GM12878 (cell line): ENCODE measurements around the gene ACADS. TPM values are rescaled to one million over a fixed set of nuclear protein-coding genes. Genes with fewer than 3 reads are reported as not detected.

Experiments used
- ATAC-seq: fragments of 200-7000 bp; cut with Tn5 transposase; 3 replicates; pipeline ENCODE4 v1.9.1; 2020; ENCODE audit warnings: mild to moderate bottlenecking, moderate library complexity
- BruUV-seq: library from RNA; stranded (reverse); fragments of 400-500 nt; replicated peaks from 2 replicates; lab custom pipeline; 2021; lab: Mats Ljungman, UMichigan
- CTCF ChIA-PET: fragments of 300-600 bp; sonication (Branson Sonifier 250); formaldehyde crosslinking; extraction: SDS; loops from one replicate; lab custom pipeline; 2021; ENCODE audit warnings: inconsistent platforms; lab: Yijun Ruan, JAX
- POLR2A ChIA-PET: fragments of 350-600 bp; formaldehyde crosslinking; extraction: SDS; loops from one replicate; lab custom pipeline; 2021; ENCODE audit warnings: inconsistent platforms; lab: Charles Lee
- RAD21 ChIA-PET: fragments of 300-600 bp; sonication (Branson Sonifier 250); formaldehyde crosslinking; loops from one replicate; lab custom pipeline; 2023; ENCODE audit warnings: antibody characterized with exemption; ENCODE audit not compliant: unreplicated experiment; lab: Charles Lee
- SMC1A ChIA-PET: fragments of 300-600 bp; sonication (Branson Sonifier 250); formaldehyde crosslinking; loops from one replicate; lab custom pipeline; 2023; ENCODE audit not compliant: unreplicated experiment, uncharacterized antibody; lab: Charles Lee
- DNase-seq: peaks from one replicate; pipeline ENCODE4 v3.0.0-alpha.2; 2011; ENCODE audit warnings: low read depth, low spot score
- FAIRE-seq: peaks from 3 replicates; lab custom pipeline; 2011; peaks lifted over from hg19 to GRCh38; lab: Jason Lieb, UNC
- H2AFZ ChIP-seq: 2 replicates; pipeline ENCODE4 v1.6.0; 2011; ENCODE audit warnings: low read depth, low read length, control low read depth; ENCODE audit not compliant: control insufficient read depth
- H3K27ac ChIP-seq: 2 replicates; pipeline ENCODE4 v1.5.1; 2011; ENCODE audit warnings: control low read depth; ENCODE audit not compliant: control insufficient read depth, insufficient read depth
- H3K27me3 ChIP-seq, 2 experiments: replicated peaks in 1 of 2; 2 replicates each; pipeline versions ENCODE4 v1.6.0 to v1.6.1; 2011; ENCODE audit warnings: low read length in 1 of 2; ENCODE audit not compliant: control insufficient read depth in 2 of 2, insufficient read depth in 2 of 2
- H3K36me3 ChIP-seq, 2 experiments: 2 replicates each; pipeline ENCODE4 v1.5.1; 2011; ENCODE audit warnings: low read length in 1 of 2; ENCODE audit not compliant: control insufficient read depth in 2 of 2, insufficient read depth in 2 of 2
- H3K4me1 ChIP-seq: 2 replicates; pipeline ENCODE4 v1.6.1; 2011; ENCODE audit warnings: mild to moderate bottlenecking, low read length, moderate library complexity, mixed read lengths; ENCODE audit not compliant: control insufficient read depth, insufficient read depth
- H3K4me2 ChIP-seq: 2 replicates; pipeline ENCODE4 v1.6.0; 2011; ENCODE audit warnings: control low read depth; ENCODE audit not compliant: control insufficient read depth, insufficient read depth
- H3K4me3 ChIP-seq: fragments of 200-600 bp; sonication (generic); 2 replicates; pipeline ENCODE4 v1.5.1; 2016
- H3K79me2 ChIP-seq: 2 replicates; pipeline ENCODE4 v1.6.0; 2011; ENCODE audit warnings: low read length; ENCODE audit not compliant: control insufficient read depth, insufficient read depth
- H3K9ac ChIP-seq: 2 replicates; pipeline ENCODE4 v1.8.0; 2011; ENCODE audit warnings: low read length, control low read depth, mixed read lengths; ENCODE audit not compliant: control insufficient read depth, insufficient read depth
- H3K9me3 ChIP-seq: replicated peaks from 3 replicates; pipeline ENCODE4 v1.5.1; 2011; ENCODE audit warnings: mild to moderate bottlenecking, low read length; ENCODE audit not compliant: control insufficient read depth, insufficient read depth
- H4K20me1 ChIP-seq: 2 replicates; pipeline ENCODE4 v1.6.0; 2011; ENCODE audit not compliant: control insufficient read depth, insufficient read depth
- ATF2 ChIP-seq: IDR thresholded peaks from 2 replicates; pipeline ENCODE4 v1.6.1; 2012; ENCODE audit warnings: low read length, inconsistent platforms
- CBFB ChIP-seq: IDR thresholded peaks from 2 replicates; pipeline ENCODE4 v1.6.1; 2016; ENCODE audit warnings: antibody characterized with exemption, low read depth
- IRF4 ChIP-seq: IDR thresholded peaks from 2 replicates; pipeline ENCODE4 v1.6.1; 2011; ENCODE audit warnings: low read depth, low read length
- MEF2A ChIP-seq: IDR thresholded peaks from 2 replicates; pipeline ENCODE4 v1.6.1; 2011; ENCODE audit warnings: low read depth, mild to moderate bottlenecking, low read length, moderate library complexity; ENCODE audit not compliant: insufficient read depth
- MXI1 ChIP-seq: fragments of 150-350 bp; IDR thresholded peaks from 2 replicates; pipeline ENCODE4 v1.6.1; 2011; ENCODE audit warnings: low read depth, mild to moderate bottlenecking, inconsistent platforms, low read length, improper control_type of control experiment
- NFYA ChIP-seq: IDR thresholded peaks from 2 replicates; pipeline ENCODE4 v1.6.1; 2011; ENCODE audit warnings: low read depth, mild to moderate bottlenecking, low read length, improper control_type of control experiment, borderline replicate concordance
- POLR2AphosphoS2 ChIP-seq: IDR thresholded peaks from 2 replicates; pipeline ENCODE4 v1.6.1; 2011; ENCODE audit warnings: low read depth, mild to moderate bottlenecking, low read length, improper control_type of control experiment, moderate library complexity
- RAD21 ChIP-seq: IDR thresholded peaks from 2 replicates; pipeline ENCODE4 v1.6.1; 2011; ENCODE audit warnings: mild to moderate bottlenecking, low read depth, low read length, moderate library complexity; ENCODE audit not compliant: insufficient read depth
- RBBP5 ChIP-seq: fragments of 200-600 bp; sonication (generic); conservative IDR thresholded peaks from 2 replicates; pipeline ENCODE4 v1.6.1; 2016
- TCF12 ChIP-seq: IDR thresholded peaks from 2 replicates; pipeline ENCODE4 v1.6.1; 2011; ENCODE audit warnings: low read depth, mild to moderate bottlenecking, low read length
- TCF3 ChIP-seq: IDR thresholded peaks from 2 replicates; pipeline ENCODE4 v1.6.1; 2012; ENCODE audit warnings: low read depth, mild to moderate bottlenecking, low read length, borderline replicate concordance; ENCODE audit not compliant: insufficient read depth
- ZNF274 ChIP-seq: IDR thresholded peaks from one replicate; pipeline ENCODE4 v1.8.0; 2011; ENCODE audit not compliant: insufficient read length, insufficient read depth
- ZNF384 ChIP-seq: IDR thresholded peaks from 2 replicates; pipeline ENCODE4 v1.6.1; 2012; ENCODE audit warnings: low read depth, mild to moderate bottlenecking, low read length, improper control_type of control experiment, borderline replicate concordance
- WGBS: methylation state at CpG from one replicate; pipeline ENCODE4 v1.1.6; 2016; ENCODE audit warnings: low lambda C conversion rate; ENCODE audit not compliant: insufficient replicate concordance, insufficient coverage; ENCODE audit errors: missing lambda C conversion rate; 5-methylcytosine and 5-hydroxymethylcytosine counted together
- in situ Hi-C: fragments of 300-500 bp; cut with MboI; formaldehyde crosslinking; loops from 9 replicates; pipeline ENCODE4 v1.14.3; 2018; ENCODE audit warnings: mixed read lengths
- intact Hi-C: fragments of 100-400 bp; cut with micrococcal nuclease; formaldehyde crosslinking; loops from one replicate; pipeline ENCODE4 v1.14.2; 2022; ENCODE audit not compliant: unreplicated experiment
- polyA plus RNA-seq, 11 experiments: library from polyadenylated mRNA; depleted of rRNA in 4 of 11; unstranded in 6 of 11; stranded (reverse) in 5 of 11; fragments of >200 nt; fragmentation: Nextera tagmentation in 4 of 11; fragmentation: Illumina TruSeq in 1 of 11; extraction: Ambion mirVana in 4 of 11; extraction: Trizol in 1 of 11; gene quantifications; 1 replicate in 1 of 11; 2 replicates in 10 of 11; pipeline versions ENCODE4 v1.2.1 to v1.2.3, GENCODE V29; 2011 to 2016; ENCODE audit warnings: inconsistent platforms in 2 of 11, missing spikeins in 2 of 11, low read depth in 1 of 11
- total RNA-seq, 4 experiments: library from RNA; depleted of rRNA in 3 of 4; stranded (reverse); fragments of >200 nt in 3 of 4; fragmentation: Illumina TruSeq in 1 of 4; extraction: Trizol in 1 of 4; gene quantifications; 2 replicates each; pipeline versions ENCODE4 v1.2.1 to v1.2.3, GENCODE V29; 2013 to 2021
- TF ChIP-seq, protein P1 (sequence below): IDR thresholded peaks from 2 replicates; pipeline ENCODE4 v1.6.1; 2012; ENCODE audit warnings: improper control_type of control experiment, low read depth, low read length; ENCODE audit not compliant: insufficient replicate concordance
- TF ChIP-seq, protein P2 (sequence below): fragments of 150-350 bp; IDR thresholded peaks from 2 replicates; pipeline ENCODE4 v1.6.1; 2014; ENCODE audit warnings: mild to moderate bottlenecking, low read depth, low read length
- TF ChIP-seq, protein P3 (sequence below): IDR thresholded peaks from 2 replicates; pipeline ENCODE4 v1.6.1; 2012; ENCODE audit warnings: low read depth, low read length, improper control_type of control experiment

ACADS gene
- total and polyA plus RNA-seq, 10 of the 15 experiments (the other 5 are each of a cell fraction or from before 2014, with no cell fraction given), result 0.05 to 18.1 (median 10.2) TPM

- in situ Hi-C loops, result no loop called here
- TF ChIP-seq POLR2AphosphoS2, result no peak
- TF ChIP-seq, protein P1, sequence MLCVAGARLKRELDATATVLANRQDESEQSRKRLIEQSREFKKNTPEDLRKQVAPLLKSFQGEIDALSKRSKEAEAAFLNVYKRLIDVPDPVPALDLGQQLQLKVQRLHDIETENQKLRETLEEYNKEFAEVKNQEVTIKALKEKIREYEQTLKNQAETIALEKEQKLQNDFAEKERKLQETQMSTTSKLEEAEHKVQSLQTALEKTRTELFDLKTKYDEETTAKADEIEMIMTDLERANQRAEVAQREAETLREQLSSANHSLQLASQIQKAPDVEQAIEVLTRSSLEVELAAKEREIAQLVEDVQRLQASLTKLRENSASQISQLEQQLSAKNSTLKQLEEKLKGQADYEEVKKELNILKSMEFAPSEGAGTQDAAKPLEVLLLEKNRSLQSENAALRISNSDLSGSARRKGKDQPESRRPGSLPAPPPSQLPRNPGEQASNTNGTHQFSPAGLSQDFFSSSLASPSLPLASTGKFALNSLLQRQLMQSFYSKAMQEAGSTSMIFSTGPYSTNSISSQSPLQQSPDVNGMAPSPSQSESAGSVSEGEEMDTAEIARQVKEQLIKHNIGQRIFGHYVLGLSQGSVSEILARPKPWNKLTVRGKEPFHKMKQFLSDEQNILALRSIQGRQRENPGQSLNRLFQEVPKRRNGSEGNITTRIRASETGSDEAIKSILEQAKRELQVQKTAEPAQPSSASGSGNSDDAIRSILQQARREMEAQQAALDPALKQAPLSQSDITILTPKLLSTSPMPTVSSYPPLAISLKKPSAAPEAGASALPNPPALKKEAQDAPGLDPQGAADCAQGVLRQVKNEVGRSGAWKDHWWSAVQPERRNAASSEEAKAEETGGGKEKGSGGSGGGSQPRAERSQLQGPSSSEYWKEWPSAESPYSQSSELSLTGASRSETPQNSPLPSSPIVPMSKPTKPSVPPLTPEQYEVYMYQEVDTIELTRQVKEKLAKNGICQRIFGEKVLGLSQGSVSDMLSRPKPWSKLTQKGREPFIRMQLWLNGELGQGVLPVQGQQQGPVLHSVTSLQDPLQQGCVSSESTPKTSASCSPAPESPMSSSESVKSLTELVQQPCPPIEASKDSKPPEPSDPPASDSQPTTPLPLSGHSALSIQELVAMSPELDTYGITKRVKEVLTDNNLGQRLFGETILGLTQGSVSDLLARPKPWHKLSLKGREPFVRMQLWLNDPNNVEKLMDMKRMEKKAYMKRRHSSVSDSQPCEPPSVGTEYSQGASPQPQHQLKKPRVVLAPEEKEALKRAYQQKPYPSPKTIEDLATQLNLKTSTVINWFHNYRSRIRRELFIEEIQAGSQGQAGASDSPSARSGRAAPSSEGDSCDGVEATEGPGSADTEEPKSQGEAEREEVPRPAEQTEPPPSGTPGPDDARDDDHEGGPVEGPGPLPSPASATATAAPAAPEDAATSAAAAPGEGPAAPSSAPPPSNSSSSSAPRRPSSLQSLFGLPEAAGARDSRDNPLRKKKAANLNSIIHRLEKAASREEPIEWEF, result no peak
- TF ChIP-seq RAD21, result no peak
- TF ChIP-seq MXI1, result no peak
- TF ChIP-seq, protein P2, sequence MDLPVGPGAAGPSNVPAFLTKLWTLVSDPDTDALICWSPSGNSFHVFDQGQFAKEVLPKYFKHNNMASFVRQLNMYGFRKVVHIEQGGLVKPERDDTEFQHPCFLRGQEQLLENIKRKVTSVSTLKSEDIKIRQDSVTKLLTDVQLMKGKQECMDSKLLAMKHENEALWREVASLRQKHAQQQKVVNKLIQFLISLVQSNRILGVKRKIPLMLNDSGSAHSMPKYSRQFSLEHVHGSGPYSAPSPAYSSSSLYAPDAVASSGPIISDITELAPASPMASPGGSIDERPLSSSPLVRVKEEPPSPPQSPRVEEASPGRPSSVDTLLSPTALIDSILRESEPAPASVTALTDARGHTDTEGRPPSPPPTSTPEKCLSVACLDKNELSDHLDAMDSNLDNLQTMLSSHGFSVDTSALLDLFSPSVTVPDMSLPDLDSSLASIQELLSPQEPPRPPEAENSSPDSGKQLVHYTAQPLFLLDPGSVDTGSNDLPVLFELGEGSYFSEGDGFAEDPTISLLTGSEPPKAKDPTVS, result no peak
- TF ChIP-seq RBBP5, result no peak
- no peak for TF ChIP-seq ATF2
- TF ChIP-seq ZNF274, result no peak
- no peak for TF ChIP-seq NFYA
- no peak for TF ChIP-seq TCF12
- no peak for TF ChIP-seq MEF2A
- no peak for TF ChIP-seq CBFB
- TF ChIP-seq, protein P3, sequence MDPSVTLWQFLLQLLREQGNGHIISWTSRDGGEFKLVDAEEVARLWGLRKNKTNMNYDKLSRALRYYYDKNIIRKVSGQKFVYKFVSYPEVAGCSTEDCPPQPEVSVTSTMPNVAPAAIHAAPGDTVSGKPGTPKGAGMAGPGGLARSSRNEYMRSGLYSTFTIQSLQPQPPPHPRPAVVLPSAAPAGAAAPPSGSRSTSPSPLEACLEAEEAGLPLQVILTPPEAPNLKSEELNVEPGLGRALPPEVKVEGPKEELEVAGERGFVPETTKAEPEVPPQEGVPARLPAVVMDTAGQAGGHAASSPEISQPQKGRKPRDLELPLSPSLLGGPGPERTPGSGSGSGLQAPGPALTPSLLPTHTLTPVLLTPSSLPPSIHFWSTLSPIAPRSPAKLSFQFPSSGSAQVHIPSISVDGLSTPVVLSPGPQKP, result no peak
- TF ChIP-seq ZNF384, result no peak
- TF ChIP-seq IRF4, result no peak
- TF ChIP-seq TCF3, result no peak
- TF ChIP-seq, all 136 proteins: peak for 0
- POLR2A ChIA-PET, result no interaction called here
- Histone ChIP-seq H3K4me2 (no peak overlapping the region), H4K20me1 (no peaks in the 10 kb centered on the region), H3K9me3 (no peaks in the 10 kb centered on the region), H3K4me3 (no peak overlapping the region), H3K4me1 (no peaks in the 10 kb centered on the region), H3K79me2 (no peaks in the 10 kb centered on the region), H3K27me3 (no peaks in the 10 kb centered on the region), H3K27ac (no peak overlapping the region), H3K9ac (no peak overlapping the region), H2AFZ (no peak overlapping the region), H3K36me3 (0 out of 4 replicates have a peak, but pooled peaks cover 0 to 1% of the 10 kb centered on the region in 2 experiments)
- FAIRE-seq, result no peak
- DNase-seq, result no peak
- CTCF ChIA-PET, result interaction anchor here (0.7 to 1.3 kb wide), 2 partner anchors 237 to 483 kb away, joined by 3 to 7 read pairs; no protein-coding TSS in a partner anchor
- SMC1A ChIA-PET, result no interaction called here
- intact Hi-C loops, result no loop called here
- no TSS peak for BruUV-seq
- ATAC-seq, result no peak
- WGBS, result 93% methylated on average over 1 of the region's 3 CpGs
- RAD21 ChIA-PET, result no interaction called here
Measured at GRCh38 chr12:120735181-120735580, 9.6 kb downstream of the ACADS start.
